Renal cortical epithelial cell (primary cell): ENCODE measurements around the gene CLEC4D. TPM values are rescaled to one million over a fixed set of nuclear protein-coding genes. Genes with fewer than 3 reads are reported as not detected.
"Not testable (repeated sequence)": the region's sequence is repeated elsewhere in the genome, so short reads cannot be mapped to it uniquely, and the experiment has no call there.

ENCODE experiments used
- DNase-seq: peaks from one replicate; pipeline ENCODE4 v3.0.0-alpha.2; 2011; ENCODE audit warnings: low read depth
- total RNA-seq: library from RNA; depleted of rRNA; stranded (reverse); fragments of >200 nt; gene quantifications from 2 replicates; pipeline ENCODE4 v1.2.3, GENCODE V29; 2014

CLEC4D gene
- total RNA-seq, 1 donor from 2014 or later: 0.15 TPM

- DNase-seq: no peak
Observed at GRCh38 chr12:8532045-8532444, 18.7 kb downstream of the CLEC4D start.

- DNase-seq: not testable (repeated sequence)
Observed at GRCh38 chr12:8537820-8538219, 24.5 kb downstream of the CLEC4D start.

GRCh38 chr12:8540831-8541230 lies 27.5 kb downstream of the CLEC4D start, which contains the start of gene CLEC4E:
CLEC4E (minus strand) TSS chr12:8540905; CDS start chr12:8540797, 108 bp downstream.
- DNase-seq: peak; percentile 70

GRCh38 chr12:8541562-8541961 lies 28.3 kb downstream of the CLEC4D start:
- no peak for DNase-seq

GRCh38 chr12:8544295-8544694 lies 31.0 kb downstream of the CLEC4D start:
- peak; percentile 67 for DNase-seq

- DNase-seq: no peak
Observed at GRCh38 chr12:8546591-8546990, 33.3 kb downstream of the CLEC4D start.

DNA sequence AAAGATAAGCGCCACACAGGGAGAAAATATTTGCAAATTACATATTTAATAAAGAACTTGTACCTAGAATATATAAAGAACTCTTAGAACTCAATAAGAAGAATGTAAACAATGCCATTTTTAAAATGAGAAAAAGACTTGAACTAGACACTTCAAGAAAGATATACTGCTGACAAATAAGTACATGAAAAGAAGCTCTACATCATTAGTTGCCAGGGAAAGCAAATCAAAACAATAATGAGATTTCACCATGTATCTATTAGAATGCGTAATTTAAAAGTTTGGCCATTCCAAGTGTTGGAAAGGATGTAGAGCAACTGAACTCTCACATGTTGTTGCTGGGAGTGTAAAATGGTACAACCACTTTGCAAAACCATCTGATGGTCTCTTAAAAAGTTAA lies 34.3 kb downstream of the CLEC4D start:
- DNase-seq: no peak

DNA sequence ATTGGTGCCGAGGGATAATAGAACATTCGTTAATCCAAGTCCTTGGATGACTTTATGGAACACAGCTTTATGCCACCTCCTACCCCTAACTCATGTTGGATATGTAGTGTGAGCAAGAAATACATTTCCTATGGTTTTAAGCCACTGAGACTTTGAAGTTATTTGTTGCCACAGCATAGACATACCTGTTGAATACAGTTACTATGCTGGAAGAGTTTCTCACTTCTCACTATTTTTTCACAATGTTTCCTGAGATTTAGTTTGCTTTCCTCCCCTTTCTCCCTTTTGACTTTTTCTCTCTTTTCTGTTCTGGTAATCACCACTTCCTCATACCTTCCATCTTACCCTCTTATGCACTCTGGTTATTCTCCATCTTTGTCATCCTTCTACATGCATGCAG lies 34.9 kb downstream of the CLEC4D start:
- no peak for DNase-seq

DNA sequence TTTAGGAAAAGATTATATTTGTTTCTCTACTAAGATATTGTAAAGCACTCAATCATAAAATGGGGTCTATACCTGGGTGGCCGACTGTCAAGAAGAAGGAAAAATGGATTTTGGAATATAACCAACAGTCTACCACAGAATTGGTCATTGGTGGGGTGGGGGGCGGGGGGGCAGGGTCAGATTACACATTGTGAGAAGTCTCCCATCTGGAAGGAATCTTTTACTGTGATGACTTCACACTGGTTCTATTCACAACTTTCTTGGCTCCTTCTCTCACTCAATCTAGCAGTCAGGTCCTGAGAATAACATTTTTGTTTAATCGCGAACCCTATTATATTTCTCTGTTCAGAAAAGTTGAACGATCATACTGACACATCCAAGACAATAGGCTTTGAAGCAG lies 36.1 kb downstream of the CLEC4D start:
- DNase-seq: no peak

GRCh38 chr12:8553088-8553627 lies 39.9 kb downstream of the CLEC4D start:
- DNase-seq: no peak

GRCh38 chr12:8554451-8555195 lies 41.3 kb downstream of the CLEC4D start:
- DNase-seq: peak; percentile 79

DNA sequence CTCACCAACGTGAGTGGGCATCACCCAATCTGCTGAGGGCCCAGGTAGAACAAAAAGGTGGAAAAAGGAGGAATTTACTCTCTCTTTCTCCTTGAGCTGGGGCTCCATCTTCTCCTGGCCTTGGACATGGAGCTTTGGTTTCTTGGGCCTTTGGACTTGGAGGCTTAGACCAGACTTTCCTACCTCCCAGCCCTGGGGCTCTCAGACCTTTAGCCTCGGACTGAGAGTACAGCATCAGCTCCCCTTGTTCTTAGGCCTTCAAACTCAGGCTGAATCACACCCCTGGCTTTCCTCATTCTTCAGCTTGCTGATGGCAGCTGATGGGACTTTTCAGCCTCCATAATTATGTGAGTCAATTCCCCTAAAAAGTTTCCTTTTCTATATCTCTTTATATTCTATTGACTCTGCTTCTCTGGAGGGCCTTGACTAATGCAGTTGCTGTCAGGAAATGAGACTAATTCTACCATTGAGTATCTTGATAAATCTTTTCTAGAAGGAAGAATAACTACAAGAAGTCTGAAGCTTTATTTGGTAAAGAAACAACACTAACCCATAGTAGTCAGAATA lies 43.3 kb downstream of the CLEC4D start:
- no peak for DNase-seq

GRCh38 chr12:8559676-8560075 lies 46.4 kb downstream of the CLEC4D start:
- DNase-seq: no peak

DNA sequence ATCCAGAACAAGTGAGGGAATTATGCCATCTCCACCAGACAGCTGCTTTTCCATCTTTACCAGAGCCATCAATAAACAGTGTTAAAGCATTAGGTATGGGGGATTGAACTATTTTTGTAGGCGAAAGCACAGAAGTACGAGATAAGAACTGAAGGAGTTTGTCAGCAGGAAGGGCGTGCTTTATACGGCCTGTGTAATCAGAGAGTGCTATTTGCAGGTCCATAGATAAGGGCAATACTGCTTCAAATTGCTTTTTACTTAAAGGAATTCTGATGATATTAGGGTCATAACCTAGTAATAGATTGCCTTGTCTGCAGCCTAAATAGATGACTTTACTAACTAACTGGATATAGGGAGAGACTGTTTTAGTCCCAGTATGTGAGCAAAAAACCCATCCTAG lies 47.7 kb downstream of the CLEC4D start:
- DNase-seq: no peak

DNA sequence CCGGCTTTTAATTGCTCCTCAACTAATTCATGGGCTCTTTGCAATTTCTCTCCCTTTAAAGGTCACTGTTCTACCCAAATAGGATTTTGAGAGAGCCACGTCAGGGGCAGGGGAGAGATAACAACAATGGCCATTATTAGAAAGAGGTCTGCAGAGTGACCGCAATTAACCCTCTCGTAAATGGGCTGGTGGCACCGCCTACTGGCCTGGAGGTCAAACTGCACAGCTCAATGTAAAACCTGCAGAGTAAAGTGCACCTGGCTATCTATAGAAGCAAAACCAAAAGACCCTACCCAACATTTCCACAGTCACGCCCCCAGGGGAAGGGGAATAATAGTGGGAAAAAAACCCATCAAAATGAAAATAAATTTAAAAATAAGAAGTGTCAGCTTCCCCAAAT lies 49.0 kb downstream of the CLEC4D start:
- DNase-seq: no peak

DNA sequence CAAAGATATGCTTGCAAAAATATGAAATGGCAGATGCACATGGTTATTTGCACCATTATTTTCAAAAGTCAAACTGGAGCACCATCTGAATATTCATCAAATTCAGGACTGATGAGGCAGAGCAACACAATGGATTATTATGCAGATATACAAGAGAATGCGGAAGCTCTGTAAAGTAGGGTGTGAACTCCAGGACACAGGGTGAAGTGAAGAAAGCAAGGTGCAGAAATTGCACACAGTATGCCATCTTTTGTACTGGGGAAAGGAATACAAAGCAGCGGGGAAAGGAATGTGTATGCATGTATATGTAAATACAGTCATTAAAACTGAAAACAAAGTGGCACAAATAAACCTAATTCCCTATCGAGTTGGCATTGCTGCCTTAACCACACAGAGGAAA lies 50.1 kb downstream of the CLEC4D start:
- DNase-seq: no peak

GRCh38 chr12:8564656-8565055 lies 51.4 kb downstream of the CLEC4D start:
- no peak for DNase-seq

DNA sequence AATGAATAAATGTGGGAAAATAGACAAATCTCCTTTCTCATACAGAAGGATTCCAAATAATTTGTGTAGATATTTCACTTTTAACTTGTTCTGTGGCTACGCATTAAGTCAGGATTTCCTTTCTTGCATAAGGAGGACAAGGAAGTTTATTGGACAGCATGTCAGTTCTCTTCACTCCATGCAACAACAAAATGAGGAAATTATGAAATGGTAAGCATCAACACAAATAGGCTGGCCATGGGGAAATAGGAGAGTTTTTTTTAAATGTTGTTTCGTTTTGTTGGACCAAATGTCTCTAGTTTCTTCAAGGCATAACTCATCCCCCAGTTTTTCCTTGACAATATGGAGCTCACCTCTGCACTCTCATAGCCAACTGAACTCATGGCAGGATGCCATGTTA lies 52.7 kb downstream of the CLEC4D start:
- DNase-seq: not testable (repeated sequence)

GRCh38 chr12:8566525-8566924 lies 53.2 kb downstream of the CLEC4D start:
- no peak for DNase-seq
